ENCODE results near the gene IPO11. TPM values are rescaled to one million over a fixed set of nuclear protein-coding genes. Genes with fewer than 3 reads are reported as not detected.
"Not testable (repeated sequence)": the region's sequence is repeated elsewhere in the genome, so short reads cannot be mapped to it uniquely, and the experiment has no call there.

IPO11 gene
- total and polyA plus RNA-seq, 2 experiments from 2014 or later = 18.7 to 64.7 TPM

GRCh38 chr5:62520812-62521211, 108.2 kb downstream of the IPO11 start:
- not testable (repeated sequence) for H3K27ac ChIP-seq (ENCODE audit: low read depth); H3K27ac Mint-ChIP-seq; H3K27me3 Mint-ChIP-seq (ENCODE audit: insufficient read depth, low read depth, poor library complexity); H3F3A ChIP-seq (replicated peaks; ENCODE audit: low read depth); H3K79me2 ChIP-seq (replicated peaks; ENCODE audit: insufficient read depth); H2AFZ ChIP-seq; ATAC-seq; H3K9me2 ChIP-seq (ENCODE audit: insufficient read depth); H3K36me3 ChIP-seq (ENCODE audit: insufficient read depth); H4K20me1 ChIP-seq (replicated peaks; ENCODE audit: insufficient read depth); DNase-seq (ENCODE audit: low spot score); H3K9me3 Mint-ChIP-seq; H3K4me3 Mint-ChIP-seq; H3K4me3 ChIP-seq; H3K27me3 ChIP-seq (ENCODE audit: insufficient read depth); H3K4me2 ChIP-seq
- H3K4me1 ChIP-seq (ENCODE audit: insufficient read depth) = peaks cover 17% of the 10 kb centered on the region
- H3K4me1 Mint-ChIP-seq = peaks cover 20% of the 10 kb centered on the region
- peaks cover 12% of the 10 kb centered on the region for H3K36me3 Mint-ChIP-seq (ENCODE audit: low read depth)

GRCh38 chr5:62521319-62521718, 108.8 kb downstream of the IPO11 start:
- Histone ChIP-seq H3K4me2 (no peak overlapping the region), H3K79me2 (replicated peaks; ENCODE audit: insufficient read depth) (no peaks in the 10 kb centered on the region), H3F3A (replicated peaks; ENCODE audit: low read depth) (no peaks in the 10 kb centered on the region), H3K27me3 (ENCODE audit: insufficient read depth) (no peaks in the 10 kb centered on the region), H3K27ac (ENCODE audit: low read depth) (no peak overlapping the region), H3K9me2 (ENCODE audit: insufficient read depth) (no peaks in the 10 kb centered on the region), H3K4me3 (no peak overlapping the region), H3K36me3 (ENCODE audit: insufficient read depth) (0 out of 2 replicates have a peak, but pooled peaks cover 2% of the 10 kb centered on the region), H4K20me1 (replicated peaks; ENCODE audit: insufficient read depth) (no peaks in the 10 kb centered on the region), H3K4me1 (ENCODE audit: insufficient read depth) (peaks cover 17% of the 10 kb centered on the region), H2AFZ (no peak overlapping the region)
- ATAC-seq = no peak
- Mint-ChIP-seq H3K9me3 (no peaks in the 10 kb centered on the region), H3K36me3 (ENCODE audit: low read depth) (peaks cover 11% of the 10 kb centered on the region; the same call in 2 of the 3 replicates), H3K4me1 (peaks cover 20% of the 10 kb centered on the region), H3K27me3 (ENCODE audit: insufficient read depth, low read depth, poor library complexity) (no peaks in the 10 kb centered on the region), H3K27ac (peak overlapping the region; percentile 28), H3K4me3 (no peak overlapping the region)
- DNase-seq (ENCODE audit: low spot score) = no peak
- TF ChIP-seq ZNF331 (CRISPR knock-in tag; IDR thresholded peaks at IDR 0.05; ENCODE audit: low read depth) (no peak), JUNB (IDR thresholded peaks at IDR 0.05; ENCODE audit: unreplicated experiment) (no peak)
- TF ChIP-seq, protein P1, sequence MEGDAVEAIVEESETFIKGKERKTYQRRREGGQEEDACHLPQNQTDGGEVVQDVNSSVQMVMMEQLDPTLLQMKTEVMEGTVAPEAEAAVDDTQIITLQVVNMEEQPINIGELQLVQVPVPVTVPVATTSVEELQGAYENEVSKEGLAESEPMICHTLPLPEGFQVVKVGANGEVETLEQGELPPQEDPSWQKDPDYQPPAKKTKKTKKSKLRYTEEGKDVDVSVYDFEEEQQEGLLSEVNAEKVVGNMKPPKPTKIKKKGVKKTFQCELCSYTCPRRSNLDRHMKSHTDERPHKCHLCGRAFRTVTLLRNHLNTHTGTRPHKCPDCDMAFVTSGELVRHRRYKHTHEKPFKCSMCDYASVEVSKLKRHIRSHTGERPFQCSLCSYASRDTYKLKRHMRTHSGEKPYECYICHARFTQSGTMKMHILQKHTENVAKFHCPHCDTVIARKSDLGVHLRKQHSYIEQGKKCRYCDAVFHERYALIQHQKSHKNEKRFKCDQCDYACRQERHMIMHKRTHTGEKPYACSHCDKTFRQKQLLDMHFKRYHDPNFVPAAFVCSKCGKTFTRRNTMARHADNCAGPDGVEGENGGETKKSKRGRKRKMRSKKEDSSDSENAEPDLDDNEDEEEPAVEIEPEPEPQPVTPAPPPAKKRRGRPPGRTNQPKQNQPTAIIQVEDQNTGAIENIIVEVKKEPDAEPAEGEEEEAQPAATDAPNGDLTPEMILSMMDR (conservative IDR thresholded peaks at IDR 0.05; ENCODE audit: low read depth in 2 of 2) = no peak

- Histone ChIP-seq H3K4me3 (peak overlapping the region; percentile 9; the same call in 1 of the 2 replicates), H3F3A (replicated peaks; ENCODE audit: low read depth) (no peaks in the 10 kb centered on the region), H3K27me3 (ENCODE audit: insufficient read depth) (no peaks in the 10 kb centered on the region), H3K79me2 (replicated peaks; ENCODE audit: insufficient read depth) (no peaks in the 10 kb centered on the region), H4K20me1 (replicated peaks; ENCODE audit: insufficient read depth) (no peaks in the 10 kb centered on the region), H3K9me2 (ENCODE audit: insufficient read depth) (no peaks in the 10 kb centered on the region), H3K4me2 (peak overlapping the region; percentile 66), H3K27ac (ENCODE audit: low read depth) (peak overlapping the region; percentile 43), H3K4me1 (ENCODE audit: insufficient read depth) (peaks cover 17% of the 10 kb centered on the region), H3K36me3 (ENCODE audit: insufficient read depth) (no peaks in the 10 kb centered on the region), H2AFZ (no peak overlapping the region)
- peak; percentile 14 for DNase-seq (ENCODE audit: low spot score)
- Mint-ChIP-seq H3K4me1 (peaks cover 20% of the 10 kb centered on the region), H3K36me3 (ENCODE audit: low read depth) (peaks cover 4% of the 10 kb centered on the region; the same call in 2 of the 3 replicates), H3K9me3 (no peaks in the 10 kb centered on the region), H3K4me3 (peak overlapping the region; percentile 9), H3K27me3 (ENCODE audit: insufficient read depth, low read depth, poor library complexity) (no peaks in the 10 kb centered on the region), H3K27ac (peak overlapping the region; percentile 78)
- peak; percentile 61 for ATAC-seq
- TF ChIP-seq JUNB (IDR thresholded peaks at IDR 0.05; ENCODE audit: unreplicated experiment) (no peak), STAT1 (IDR thresholded peaks at IDR 0.05; ENCODE audit: unreplicated experiment) (no peak), ZNF114 (CRISPR knock-in tag; IDR thresholded peaks at IDR 0.05) (no peak), NANOG (IDR thresholded peaks at IDR 0.05; ENCODE audit: borderline replicate concordance) (no peak; the same call in 1 of the 2 replicates), ZNF331 (CRISPR knock-in tag; IDR thresholded peaks at IDR 0.05; ENCODE audit: low read depth) (no peak), EZH2 (IDR thresholded peaks at IDR 0.05; ENCODE audit: low read depth, unreplicated experiment) (no peak)
- TF ChIP-seq, protein P2, sequence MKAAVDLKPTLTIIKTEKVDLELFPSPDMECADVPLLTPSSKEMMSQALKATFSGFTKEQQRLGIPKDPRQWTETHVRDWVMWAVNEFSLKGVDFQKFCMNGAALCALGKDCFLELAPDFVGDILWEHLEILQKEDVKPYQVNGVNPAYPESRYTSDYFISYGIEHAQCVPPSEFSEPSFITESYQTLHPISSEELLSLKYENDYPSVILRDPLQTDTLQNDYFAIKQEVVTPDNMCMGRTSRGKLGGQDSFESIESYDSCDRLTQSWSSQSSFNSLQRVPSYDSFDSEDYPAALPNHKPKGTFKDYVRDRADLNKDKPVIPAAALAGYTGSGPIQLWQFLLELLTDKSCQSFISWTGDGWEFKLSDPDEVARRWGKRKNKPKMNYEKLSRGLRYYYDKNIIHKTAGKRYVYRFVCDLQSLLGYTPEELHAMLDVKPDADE (IDR thresholded peaks at IDR 0.05) = no peak
- TF ChIP-seq, protein P1 (conservative IDR thresholded peaks at IDR 0.05; ENCODE audit: low read depth in 2 of 2) = no peak
Observed at GRCh38 chr5:62522811-62523210, 110.2 kb downstream of the IPO11 start.

Data from GM23338 (cell line).